Measurements from ENCODE around the gene UXS1. TPM values are rescaled to one million over a fixed set of nuclear protein-coding genes. Genes with fewer than 3 reads are reported as not detected.

The UXS1 gene
- total RNA-seq, 1 experiment from 2014 or later, result 44.7 TPM

- no peak for TF ChIP-seq EMX1 (CRISPR knock-in tag; IDR thresholded peaks at IDR 0.05)
Observed at GRCh38 chr2:106165029-106165428, 29.1 kb downstream of the UXS1 start (continued).

GRCh38 chr2:106163948-106164545 lies 30.1 kb downstream of the UXS1 start:
- TF ChIP-seq GABPB1 (CRISPR knock-in tag; IDR thresholded peaks at IDR 0.05) (no peak), GTF2I (CRISPR knock-in tag; conservative IDR thresholded peaks at IDR 0.05) (no peak), CBFB (CRISPR knock-in tag; IDR thresholded peaks at IDR 0.05; ENCODE audit: low read depth) (no peak), HMGA2 (CRISPR knock-in tag; IDR thresholded peaks at IDR 0.05) (no peak), MLX (CRISPR knock-in tag; IDR thresholded peaks at IDR 0.05) (no peak), FOXK1 (CRISPR knock-in tag; IDR thresholded peaks at IDR 0.05) (no peak), SMAD3 (CRISPR knock-in tag; IDR thresholded peaks at IDR 0.05; ENCODE audit: borderline replicate concordance) (no peak), CDX4 (CRISPR knock-in tag; IDR thresholded peaks at IDR 0.05; ENCODE audit: borderline replicate concordance) (no peak), SMAD4 (CRISPR knock-in tag; IDR thresholded peaks at IDR 0.05) (no peak), ZSCAN18 (CRISPR knock-in tag; IDR thresholded peaks at IDR 0.05) (no peak), ZNF671 (CRISPR knock-in tag; IDR thresholded peaks at IDR 0.05) (no peak), ZNF512 (CRISPR knock-in tag; IDR thresholded peaks at IDR 0.05; ENCODE audit: borderline replicate concordance) (no peak), ESRRA (CRISPR knock-in tag; IDR thresholded peaks at IDR 0.05; ENCODE audit: borderline replicate concordance) (no peak), PRRX2 (CRISPR knock-in tag; IDR thresholded peaks at IDR 0.05) (no peak)
- ChIA-PET POLR2A (no interaction called here), CTCF (interaction anchor here (1.1 to 2.6 kb wide), 2 partner anchors 13 to 17 kb away, joined by 3 to 13 read pairs; no protein-coding TSS in a partner anchor)
- DNase-seq (ENCODE audit: low spot score) (no peak), ATAC-seq (no peak)
- Mint-ChIP-seq H3K4me1 (peaks cover 61% of the 10 kb centered on the region), H3K27me3 (ENCODE audit: low read depth) (no peaks in the 10 kb centered on the region), H3K9me3 (no peaks in the 10 kb centered on the region), H3K27ac (no peak overlapping the region; the same call in 1 of the 2 replicates), H3K36me3 (peaks cover 20% of the 10 kb centered on the region; the same call in 1 of the 2 replicates), H3K4me3 (no peak overlapping the region)

- H3K36me3 Mint-ChIP-seq, result peaks cover 33% of the 10 kb centered on the region
- ChIA-PET CTCF (no interaction called here), POLR2A (no interaction called here)
- H3K4me1 Mint-ChIP-seq, result peaks cover 46% of the 10 kb centered on the region
- H3K9me3 Mint-ChIP-seq, result no peaks in the 10 kb centered on the region
- 0 out of 2 replicates have a peak overlapping the region, but pooled peaks have one; percentile 22 for H3K27ac Mint-ChIP-seq
- no peak overlapping the region for H3K4me3 Mint-ChIP-seq
- no peak for DNase-seq (ENCODE audit: low spot score)
- no peak for ATAC-seq
- no peaks in the 10 kb centered on the region for H3K27me3 Mint-ChIP-seq (ENCODE audit: low read depth)
- TF ChIP-seq NR3C1 (CRISPR knock-in tag; conservative IDR thresholded peaks at IDR 0.05; ENCODE audit: low read depth) (no peak), ESRRA (CRISPR knock-in tag; IDR thresholded peaks at IDR 0.05; ENCODE audit: borderline replicate concordance) (no peak), RELA (CRISPR knock-in tag; IDR thresholded peaks at IDR 0.05; ENCODE audit: borderline replicate concordance) (no peak), MAX (CRISPR knock-in tag; IDR thresholded peaks at IDR 0.05) (no peak), GRHL2 (CRISPR knock-in tag; IDR thresholded peaks at IDR 0.05; ENCODE audit: insufficient replicate concordance, severe bottlenecking) (no peak), ELF4 (CRISPR knock-in tag; IDR thresholded peaks at IDR 0.05; ENCODE audit: low read depth) (no peak), TEAD4 (CRISPR knock-in tag; IDR thresholded peaks at IDR 0.05) (no peak), ATF6 (CRISPR knock-in tag; IDR thresholded peaks at IDR 0.05) (no peak), MYBL2 (CRISPR knock-in tag; IDR thresholded peaks at IDR 0.05) (no peak), ZNF671 (CRISPR knock-in tag; IDR thresholded peaks at IDR 0.05) (no peak), NR2C2 (CRISPR knock-in tag; IDR thresholded peaks at IDR 0.05) (no peak), E2F1 (CRISPR knock-in tag; IDR thresholded peaks at IDR 0.05) (no peak)
Observed at GRCh38 chr2:106161938-106162820, 31.9 kb downstream of the UXS1 start.

Data from WTC11 (cell line).